ENCODE measurements around the gene PCDH9. TPM values are rescaled to one million over a fixed set of nuclear protein-coding genes. Genes with fewer than 3 reads are reported as not detected.

Gene PCDH9
- total RNA-seq, 4 donors from 2014 or later = 0.57 to 1.7 (median 0.97) TPM

- Histone ChIP-seq H3K36me3 (no peaks in the 10 kb centered on the region), H3K4me1 (no peaks in the 10 kb centered on the region), H3K27me3 (no peaks in the 10 kb centered on the region), H3K27ac (no peak overlapping the region), H3K9me3 (no peaks in the 10 kb centered on the region), H3K4me3 (no peak overlapping the region)
- no peak for DNase-seq
- TF ChIP-seq CTCF (IDR thresholded peaks at IDR 0.05) (no peak), POLR2A (IDR thresholded peaks at IDR 0.05) (no peak)
Observed at GRCh38 chr13:66565279-66565678, 664.9 kb downstream of the PCDH9 start.

GRCh38 chr13:66563076-66563475, 667.1 kb downstream of the PCDH9 start:
- Histone ChIP-seq H3K27me3 (no peaks in the 10 kb centered on the region), H3K9me3 (no peaks in the 10 kb centered on the region), H3K36me3 (no peaks in the 10 kb centered on the region), H3K4me3 (no peak overlapping the region), H3K4me1 (no peaks in the 10 kb centered on the region), H3K27ac (no peak overlapping the region)
- no peak for TF ChIP-seq CTCF (IDR thresholded peaks at IDR 0.05)
- TF ChIP-seq POLR2A (IDR thresholded peaks at IDR 0.05) = no peak
- no peak for DNase-seq

GRCh38 chr13:66562054-66562453, 668.1 kb downstream of the PCDH9 start:
- no peaks in the 10 kb centered on the region for H3K9me3 ChIP-seq
- no peaks in the 10 kb centered on the region for H3K27me3 ChIP-seq
- DNase-seq = no peak
- H3K36me3 ChIP-seq = no peaks in the 10 kb centered on the region
- H3K27ac ChIP-seq = no peak overlapping the region
- H3K4me1 ChIP-seq = no peaks in the 10 kb centered on the region
- TF ChIP-seq POLR2A (IDR thresholded peaks at IDR 0.05) = no peak
- no peak for TF ChIP-seq CTCF (IDR thresholded peaks at IDR 0.05)
- H3K4me3 ChIP-seq = no peak overlapping the region

- H3K4me1 ChIP-seq = no peaks in the 10 kb centered on the region
- no peak for DNase-seq
- H3K9me3 ChIP-seq = no peaks in the 10 kb centered on the region
- no peaks in the 10 kb centered on the region for H3K27me3 ChIP-seq
- no peak overlapping the region for H3K27ac ChIP-seq
- TF ChIP-seq POLR2A (IDR thresholded peaks at IDR 0.05) (no peak), CTCF (IDR thresholded peaks at IDR 0.05) (no peak)
- no peak overlapping the region for H3K4me3 ChIP-seq
- no peaks in the 10 kb centered on the region for H3K36me3 ChIP-seq
Observed at GRCh38 chr13:66560991-66561390, 669.1 kb downstream of the PCDH9 start.

GRCh38 chr13:66560189-66560588, 669.9 kb downstream of the PCDH9 start:
- no peak overlapping the region for H3K27ac ChIP-seq

More at GRCh38 chr13:66560189-66560588, 669.9 kb downstream of the PCDH9 start:
- H3K4me1 ChIP-seq = no peaks in the 10 kb centered on the region
- H3K36me3 ChIP-seq = no peaks in the 10 kb centered on the region
- H3K4me3 ChIP-seq = no peak overlapping the region
- no peak for TF ChIP-seq CTCF (IDR thresholded peaks at IDR 0.05)
- no peak for TF ChIP-seq POLR2A (IDR thresholded peaks at IDR 0.05)
- no peaks in the 10 kb centered on the region for H3K27me3 ChIP-seq
- DNase-seq = no peak
- H3K9me3 ChIP-seq = no peaks in the 10 kb centered on the region

All from Peyer's patch (tissue), 4 donors.